ENCODE results near the gene TUBA4A. TPM values are rescaled to one million over a fixed set of nuclear protein-coding genes. Genes with fewer than 3 reads are reported as not detected.

Gene TUBA4A
- total RNA-seq, 2 donors from 2014 or later, result 51.7 to 159 TPM

- H3K27me3 ChIP-seq, result no peaks in the 10 kb centered on the region
- peak; percentile 96 for DNase-seq (ENCODE audit: low spot score)
- TF ChIP-seq CTCF (IDR thresholded peaks at IDR 0.05), result no peak
- peak within 1 kb of the TSS; percentile 67 to 92 for H3K4me3 ChIP-seq
- H3K4me1 ChIP-seq, result peaks cover 0 to 35% of the 10 kb centered on the region in 2 donors
- H3K9me3 ChIP-seq, result no peaks in the 10 kb centered on the region
- H3K27ac ChIP-seq, result peak within 1 kb of the TSS; percentile 89 to 94
- peaks cover 14% of the 10 kb centered on the region for H3K36me3 ChIP-seq
These were observed 8.4 kb downstream of the TUBA4A start, which contains the start of the genes GLB1L and STK16 for GRCh38 chr2:219245148-219245898. GLB1L (minus strand) TSS chr2:219245444; CDS start chr2:219243573, 1,871 bp downstream. STK16 (plus strand) TSS chr2:219245479; CDS start chr2:219246000, 521 bp downstream.

DNA sequence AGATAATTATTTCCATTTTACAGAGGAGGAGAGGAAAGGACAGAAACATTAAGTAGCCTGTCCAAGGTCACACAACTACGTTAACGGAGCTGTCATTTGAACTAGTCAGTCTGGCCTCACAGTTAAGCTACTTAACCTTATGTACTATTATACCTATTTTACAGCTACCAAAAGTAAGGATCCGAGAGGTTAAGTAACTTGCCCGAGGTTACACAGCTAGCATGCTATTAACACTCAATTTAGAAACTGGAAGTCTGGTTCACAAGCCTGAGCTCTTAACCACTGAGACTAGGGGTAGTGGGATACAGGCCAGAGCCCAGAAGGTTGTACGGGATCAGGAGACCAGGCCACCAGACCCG lies 8.9 kb downstream of the TUBA4A start:
- Histone ChIP-seq H3K4me1 (peaks cover 0 to 29% of the 10 kb centered on the region in 2 donors), H3K27me3 (no peaks in the 10 kb centered on the region), H3K27ac (peak overlapping the region; percentile 89 to 94), H3K9me3 (no peaks in the 10 kb centered on the region), H3K36me3 (peaks cover 14% of the 10 kb centered on the region), H3K4me3 (peak overlapping the region; percentile 67 to 92)
- no peak for DNase-seq (ENCODE audit: low spot score)
- TF ChIP-seq CTCF (IDR thresholded peaks at IDR 0.05), result no peak

DNA sequence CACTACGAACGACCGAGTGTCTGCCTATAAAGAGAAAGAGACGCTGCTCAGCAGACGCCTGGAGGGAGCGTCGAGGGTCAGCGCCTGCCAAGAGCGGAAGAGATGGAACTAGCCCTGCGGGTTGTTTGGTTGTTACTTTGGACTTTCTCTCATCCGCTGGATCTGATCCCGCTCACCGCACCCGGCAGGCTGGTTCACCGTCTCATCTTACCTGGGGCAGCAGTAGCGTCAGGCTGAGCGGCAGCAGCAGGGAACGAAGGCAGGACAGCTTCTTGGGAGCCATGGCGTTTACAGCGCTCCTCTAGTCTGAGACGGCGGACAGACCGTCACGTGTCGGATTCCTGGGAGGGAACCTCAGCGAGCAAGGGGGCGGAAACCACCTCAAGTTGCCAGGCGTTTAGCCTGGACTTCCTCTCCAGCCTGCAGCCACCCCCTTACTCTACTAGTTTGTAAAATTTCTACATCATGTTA lies 10.4 kb downstream of the TUBA4A start:
- Histone ChIP-seq H3K9me3 (no peaks in the 10 kb centered on the region), H3K36me3 (peaks cover 12% of the 10 kb centered on the region), H3K4me3 (peak overlapping the region in 1 of 2 donors; percentile 5), H3K4me1 (peaks cover 0 to 19% of the 10 kb centered on the region in 2 donors), H3K27ac (no peak overlapping the region), H3K27me3 (no peaks in the 10 kb centered on the region)
- peak; percentile 68 for DNase-seq (ENCODE audit: low spot score)
- no peak for TF ChIP-seq CTCF (IDR thresholded peaks at IDR 0.05)

DNA sequence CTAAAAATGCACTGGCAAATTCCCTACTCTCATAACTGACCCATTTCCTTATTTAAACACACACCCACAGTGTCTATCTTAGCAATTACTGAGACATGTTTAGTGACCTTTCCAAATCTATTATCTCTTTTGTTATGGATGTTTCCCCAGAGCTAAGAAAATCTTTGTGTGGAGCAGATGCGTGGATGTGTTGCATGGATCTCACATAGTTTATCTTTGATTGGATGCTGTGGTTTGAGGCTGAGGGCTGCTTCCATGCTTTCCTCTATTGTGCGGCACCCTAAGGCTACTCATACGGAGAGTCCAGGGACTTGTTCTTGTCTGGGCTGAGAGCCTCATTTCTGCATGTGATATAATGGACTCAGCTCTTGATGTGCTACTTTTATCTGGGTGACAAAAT lies 19.4 kb downstream of the TUBA4A start:
- Histone ChIP-seq H3K9me3 (no peaks in the 10 kb centered on the region), H3K36me3 (peaks cover 69% of the 10 kb centered on the region), H3K27me3 (no peaks in the 10 kb centered on the region), H3K4me3 (no peak overlapping the region), H3K4me1 (peaks cover 0 to 15% of the 10 kb centered on the region in 2 donors), H3K27ac (no peak overlapping the region)
- no peak for DNase-seq (ENCODE audit: low spot score)
- TF ChIP-seq CTCF (IDR thresholded peaks at IDR 0.05), result no peak

GRCh38 chr2:219230059-219230540 lies 23.6 kb downstream of the TUBA4A start:
- H3K27ac ChIP-seq, result peak overlapping the region; percentile 95 to 97
- no peak for TF ChIP-seq CTCF (IDR thresholded peaks at IDR 0.05)
- H3K9me3 ChIP-seq, result no peaks in the 10 kb centered on the region
- peaks cover 45% of the 10 kb centered on the region for H3K36me3 ChIP-seq
- H3K4me1 ChIP-seq, result peaks cover 0 to 35% of the 10 kb centered on the region in 2 donors
- DNase-seq (ENCODE audit: low spot score), result peak; percentile 76
- peak overlapping the region; percentile 77 to 86 for H3K4me3 ChIP-seq
- no peaks in the 10 kb centered on the region for H3K27me3 ChIP-seq
